Trophoblast cell (in vitro differentiated cells and primary cell): ENCODE results near the gene AUH.

Experiments
- DNase-seq, 2 donors: peaks; one replicate each; pipeline ENCODE4 v3.0.0-alpha.2; 2016
- H2AFZ ChIP-seq: 2 replicates; pipeline ENCODE4 v1.6.1; 2013; ENCODE audit warnings: low read length, moderate library complexity, mild to moderate bottlenecking; ENCODE audit not compliant: insufficient read depth, poor library complexity
- H2AK5ac ChIP-seq: 2 replicates; pipeline ENCODE4 v1.6.1; 2013; ENCODE audit warnings: mild to moderate bottlenecking, low read length
- H2BK120ac ChIP-seq: 2 replicates; pipeline ENCODE4 v1.6.1; 2013; ENCODE audit warnings: low read length, mild to moderate bottlenecking, moderate library complexity; ENCODE audit not compliant: insufficient read depth, poor library complexity
- H2BK12ac ChIP-seq: 2 replicates; pipeline ENCODE4 v1.6.1; 2013; ENCODE audit warnings: mild to moderate bottlenecking, low read length, moderate library complexity
- H2BK5ac ChIP-seq: 2 replicates; pipeline ENCODE4 v1.6.1; 2013; ENCODE audit warnings: low read length, low read depth, moderate library complexity, mild to moderate bottlenecking; ENCODE audit not compliant: poor library complexity
- H3K14ac ChIP-seq: 2 replicates; pipeline ENCODE4 v1.6.1; 2013; ENCODE audit warnings: mild to moderate bottlenecking, low read length
- H3K18ac ChIP-seq: 2 replicates; pipeline ENCODE4 v1.6.1; 2013; ENCODE audit warnings: mild to moderate bottlenecking, low read length
- H3K23ac ChIP-seq: 2 replicates; pipeline ENCODE4 v1.6.1; 2013; ENCODE audit warnings: low read length
- H3K27ac ChIP-seq: 2 replicates; pipeline ENCODE4 v1.5.1; 2013; ENCODE audit warnings: low read depth, mild to moderate bottlenecking, inconsistent platforms, low read length, moderate library complexity
- H3K27me3 ChIP-seq: 2 replicates; pipeline ENCODE4 v1.6.1; 2013; ENCODE audit warnings: inconsistent platforms, mild to moderate bottlenecking, low read length, moderate library complexity; ENCODE audit not compliant: insufficient read depth
- H3K36me3 ChIP-seq, 2 experiments: 1 replicate in 1 of 2; 2 replicates in 1 of 2; pipeline ENCODE4 v1.6.1; 2013; ENCODE audit warnings: low read length in 2 of 2, mild to moderate bottlenecking in 2 of 2, moderate library complexity in 1 of 2; ENCODE audit not compliant: insufficient read depth in 2 of 2, control insufficient read depth in 1 of 2
- H3K4ac ChIP-seq: 2 replicates; pipeline ENCODE4 v1.6.1; 2013; ENCODE audit warnings: low read depth, mild to moderate bottlenecking, low read length, moderate library complexity
- H3K4me1 ChIP-seq, 2 experiments: 1 replicate in 1 of 2; 2 replicates in 1 of 2; pipeline ENCODE4 v1.6.1; 2013; ENCODE audit warnings: low read length in 2 of 2, mild to moderate bottlenecking in 2 of 2, moderate library complexity in 1 of 2; ENCODE audit not compliant: insufficient read depth in 2 of 2, control insufficient read depth in 1 of 2
- H3K4me2 ChIP-seq: 2 replicates; pipeline ENCODE4 v1.6.1; 2013; ENCODE audit warnings: inconsistent platforms, mild to moderate bottlenecking, low read length, moderate library complexity
- H3K4me3 ChIP-seq: 2 replicates; pipeline ENCODE4 v1.5.1; 2013; ENCODE audit warnings: mild to moderate bottlenecking, low read depth, low read length, inconsistent platforms
- H3K79me1 ChIP-seq: one replicate; pipeline ENCODE4 v1.6.1; 2013; ENCODE audit warnings: low read length
- H3K79me2 ChIP-seq: 2 replicates; pipeline ENCODE4 v1.6.1; 2013; ENCODE audit warnings: low read length, mild to moderate bottlenecking; ENCODE audit not compliant: control insufficient read depth, insufficient read depth, poor library complexity
- H3K9ac ChIP-seq: 2 replicates; pipeline ENCODE4 v1.6.1; 2013; ENCODE audit warnings: mild to moderate bottlenecking, low read length
- H3K9me3 ChIP-seq: 2 replicates; pipeline ENCODE4 v1.6.1; 2013; ENCODE audit warnings: low read depth, mild to moderate bottlenecking, control low read depth, inconsistent platforms, low read length; ENCODE audit not compliant: insufficient read depth
- H4K12ac ChIP-seq: 2 replicates; pipeline ENCODE4 v1.6.1; 2013; ENCODE audit warnings: low read depth, mild to moderate bottlenecking, low read length, moderate library complexity
- H4K8ac ChIP-seq: 2 replicates; pipeline ENCODE4 v1.6.1; 2013; ENCODE audit warnings: low read depth, mild to moderate bottlenecking, low read length, moderate library complexity
- H4K91ac ChIP-seq: one replicate; pipeline ENCODE4 v1.6.1; 2013; ENCODE audit warnings: low read depth, mild to moderate bottlenecking, low read length, moderate library complexity
- WGBS: extraction: QIAGEN DNeasy Blood & Tissue Kit; methylation state at CpG from one replicate; pipeline ENCODE4 v1.1.7; 2013; ENCODE audit warnings: missing lambda C conversion rate; ENCODE audit not compliant: insufficient read length, insufficient coverage; ENCODE audit errors: extremely low coverage; 5-methylcytosine and 5-hydroxymethylcytosine counted together

Gene AUH

DNA sequence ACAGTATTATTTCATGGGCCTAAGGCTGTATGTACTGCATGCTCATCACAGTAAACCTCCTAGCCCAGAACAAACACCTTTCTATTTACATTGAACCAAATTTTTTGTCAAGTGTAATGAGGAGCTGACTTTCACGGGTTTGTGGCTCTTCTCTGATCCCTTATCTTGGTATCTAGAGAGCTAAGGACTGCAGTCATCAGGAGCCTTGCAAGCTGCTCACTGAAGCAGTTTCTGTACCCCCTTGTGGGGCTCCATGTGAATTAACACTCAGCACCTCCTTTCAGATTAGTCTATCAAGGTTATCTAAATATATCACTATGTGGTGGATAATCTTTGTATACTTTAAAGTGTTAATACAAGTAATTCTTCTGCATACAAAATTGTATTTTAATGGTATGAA is 108.2 kb downstream of the AUH start:
- no peak overlapping the region for H3K14ac ChIP-seq
- no peak overlapping the region for H3K23ac ChIP-seq
- no peak overlapping the region for H3K4me2 ChIP-seq
- H3K36me3 ChIP-seq, result peaks cover 0 to 2% of the 10 kb centered on the region in 2 experiments
- no peak overlapping the region for H2BK12ac ChIP-seq
- DNase-seq, result no peak
- H3K4ac ChIP-seq, result no peak overlapping the region
- no peak overlapping the region for H3K9ac ChIP-seq
- no peak overlapping the region for H4K91ac ChIP-seq
- no CpG with 5 or more reads among the region's 1 CpG for WGBS
- no peak overlapping the region for H3K27ac ChIP-seq
- no peak overlapping the region for H2AK5ac ChIP-seq
- no peaks in the 10 kb centered on the region for H3K79me2 ChIP-seq
- no peak overlapping the region for H2BK120ac ChIP-seq
- no peaks in the 10 kb centered on the region for H3K27me3 ChIP-seq
- H3K79me1 ChIP-seq, result no peaks in the 10 kb centered on the region
- H3K4me1 ChIP-seq, result no peaks in the 10 kb centered on the region
- H2AFZ ChIP-seq, result no peak overlapping the region
- no peak overlapping the region for H3K18ac ChIP-seq
- H3K4me3 ChIP-seq, result no peak overlapping the region
- H3K9me3 ChIP-seq, result peaks cover 1% of the 10 kb centered on the region
- no peak overlapping the region for H4K12ac ChIP-seq
- no peak overlapping the region for H4K8ac ChIP-seq
- no peak overlapping the region for H2BK5ac ChIP-seq

DNA sequence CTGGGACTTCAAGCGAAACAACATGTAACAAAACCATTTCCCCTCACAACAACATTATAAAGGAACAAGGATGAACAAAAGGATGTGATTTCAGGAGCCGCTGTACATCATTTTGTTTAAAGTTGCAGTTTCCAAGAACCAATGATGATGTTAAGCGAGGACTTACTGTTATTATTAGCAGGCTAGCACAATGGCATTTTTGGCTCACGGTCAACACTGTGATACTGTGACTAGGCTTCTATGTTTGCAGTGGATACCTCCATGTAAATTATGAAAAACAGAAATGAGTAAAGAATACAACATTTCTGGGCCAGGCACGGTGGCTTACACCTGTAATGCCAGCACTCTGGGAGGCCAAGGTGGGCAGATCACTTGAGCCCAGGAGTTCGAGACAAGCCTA is 113.0 kb downstream of the AUH start:
- DNase-seq, result no peak
- no peak overlapping the region for H2BK5ac ChIP-seq
- H2BK12ac ChIP-seq, result no peak overlapping the region
- no peak overlapping the region for H2AK5ac ChIP-seq
- no peaks in the 10 kb centered on the region for H3K9me3 ChIP-seq
- no peak overlapping the region for H3K4me2 ChIP-seq
- H3K4ac ChIP-seq, result no peak overlapping the region
- no peaks in the 10 kb centered on the region for H3K79me1 ChIP-seq
- H3K18ac ChIP-seq, result no peak overlapping the region
- no peak overlapping the region for H2AFZ ChIP-seq
- H4K91ac ChIP-seq, result no peak overlapping the region
- no peak overlapping the region for H3K9ac ChIP-seq
- H3K14ac ChIP-seq, result no peak overlapping the region
- no peak overlapping the region for H3K23ac ChIP-seq
- no peak overlapping the region for H3K27ac ChIP-seq
- H3K4me3 ChIP-seq, result no peak overlapping the region
- no peaks in the 10 kb centered on the region for H3K79me2 ChIP-seq
- H3K4me1 ChIP-seq, result no peaks in the 10 kb centered on the region
- H4K12ac ChIP-seq, result no peak overlapping the region
- H3K36me3 ChIP-seq, result peaks cover 0 to 2% of the 10 kb centered on the region in 2 experiments
- no CpG with 5 or more reads among the region's 6 CpGs for WGBS
- H2BK120ac ChIP-seq, result no peak overlapping the region
- H4K8ac ChIP-seq, result no peak overlapping the region
- H3K27me3 ChIP-seq, result no peaks in the 10 kb centered on the region

- peaks cover 2 to 3% of the 10 kb centered on the region in 2 experiments for H3K36me3 ChIP-seq
- no peak overlapping the region for H2AFZ ChIP-seq
- H2AK5ac ChIP-seq, result no peak overlapping the region
- H3K18ac ChIP-seq, result no peak overlapping the region
- no peak overlapping the region for H3K9ac ChIP-seq
- no peak overlapping the region for H2BK5ac ChIP-seq
- H4K12ac ChIP-seq, result no peak overlapping the region
- no peak overlapping the region for H3K27ac ChIP-seq
- H2BK12ac ChIP-seq, result no peak overlapping the region
- WGBS, result no CpG with 5 or more reads among the region's 2 CpGs
- H3K27me3 ChIP-seq, result no peaks in the 10 kb centered on the region
- no peaks in the 10 kb centered on the region for H3K4me1 ChIP-seq
- DNase-seq, result no peak
- no peaks in the 10 kb centered on the region for H3K79me1 ChIP-seq
- no peak overlapping the region for H3K14ac ChIP-seq
- no peak overlapping the region for H3K4me2 ChIP-seq
- no peak overlapping the region for H3K23ac ChIP-seq
- H3K9me3 ChIP-seq, result no peaks in the 10 kb centered on the region
- H2BK120ac ChIP-seq, result no peak overlapping the region
- no peak overlapping the region for H4K8ac ChIP-seq
- H3K79me2 ChIP-seq, result no peaks in the 10 kb centered on the region
- H4K91ac ChIP-seq, result no peak overlapping the region
- no peak overlapping the region for H3K4ac ChIP-seq
- H3K4me3 ChIP-seq, result no peak overlapping the region
Observed at GRCh38 chr9:91247278-91247677, 114.4 kb downstream of the AUH start.

- Histone ChIP-seq H2BK5ac (no peak overlapping the region), H3K9me3 (no peaks in the 10 kb centered on the region), H3K4me3 (no peak overlapping the region), H3K18ac (no peak overlapping the region), H3K9ac (no peak overlapping the region), H2AK5ac (no peak overlapping the region), H4K8ac (no peak overlapping the region), H3K14ac (no peak overlapping the region), H4K91ac (no peak overlapping the region), H3K27me3 (no peaks in the 10 kb centered on the region), H3K23ac (no peak overlapping the region), H2BK12ac (no peak overlapping the region), H3K4me2 (no peak overlapping the region), H3K79me1 (no peaks in the 10 kb centered on the region), H3K36me3 (peaks cover 2 to 3% of the 10 kb centered on the region in 2 experiments), H3K4ac (no peak overlapping the region), H3K79me2 (no peaks in the 10 kb centered on the region), H2AFZ (no peak overlapping the region), H3K4me1 (no peaks in the 10 kb centered on the region), H4K12ac (no peak overlapping the region), H2BK120ac (no peak overlapping the region), H3K27ac (no peak overlapping the region)
- no peak for DNase-seq
- WGBS, result no CpG with 5 or more reads among the region's 5 CpGs
Observed at GRCh38 chr9:91246846-91247245, 114.9 kb downstream of the AUH start.
